GM19395 (cell line): Measurements from ENCODE around the gene OLFML2A.
A peak's percentile ranks its signal among the peaks of the same experiment; 100 is the strongest.
"Not testable (repeated sequence)": the region's sequence is repeated elsewhere in the genome, so short reads cannot be mapped to it uniquely, and the experiment has no call there.

Source experiments
- ATAC-seq: cut with Tn5 transposase; IDR thresholded peaks from one replicate; pipeline ENCODE4 v1.9.1; 2021; ENCODE audit warnings: mild to moderate bottlenecking, moderate library complexity; ENCODE audit not compliant: unreplicated experiment

OLFML2A gene

GRCh38 chr9:124760719-124761118, 16.2 kb upstream of the OLFML2A start:
- ATAC-seq: no peak

GRCh38 chr9:124761196-124761595, 15.7 kb upstream of the OLFML2A start:
- ATAC-seq: no peak

GRCh38 chr9:124761710-124762109, 15.2 kb upstream of the OLFML2A start:
- ATAC-seq: no peak

GRCh38 chr9:124762633-124763032, 14.3 kb upstream of the OLFML2A start:
- no peak for ATAC-seq

DNA sequence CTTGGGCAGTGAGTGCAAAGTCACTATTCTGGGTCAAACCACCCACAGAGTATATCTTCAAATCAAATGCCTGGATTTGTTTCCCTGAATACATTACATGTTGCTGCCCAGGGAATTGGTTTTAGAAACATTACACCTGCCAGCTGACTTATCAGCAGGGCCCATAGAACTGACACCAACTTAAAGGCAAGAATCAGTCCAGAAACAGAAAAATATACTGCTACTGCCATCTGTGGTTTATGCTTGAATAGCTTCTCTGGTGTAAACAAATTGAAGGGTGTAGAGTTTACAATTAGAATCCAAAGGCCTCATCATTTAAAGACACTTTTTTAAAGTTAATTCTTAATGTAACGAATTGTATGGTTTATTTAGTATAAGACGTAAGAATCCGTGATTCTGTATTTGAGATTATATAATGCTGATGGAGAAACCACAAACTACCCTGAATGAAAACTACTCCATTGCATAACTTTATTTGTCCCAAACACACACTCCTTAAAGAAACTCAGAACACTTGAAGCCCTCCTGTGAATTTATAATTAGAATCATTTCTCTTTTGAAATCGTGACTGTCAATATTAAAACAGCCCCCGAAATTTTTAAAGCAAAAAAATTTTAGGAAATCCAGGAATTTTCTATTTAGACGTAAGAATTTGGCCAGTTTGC, 12.0 kb upstream of the OLFML2A start:
- ATAC-seq: no peak

- no peak for ATAC-seq
Observed at GRCh38 chr9:124765439-124765835, 11.5 kb upstream of the OLFML2A start.

DNA sequence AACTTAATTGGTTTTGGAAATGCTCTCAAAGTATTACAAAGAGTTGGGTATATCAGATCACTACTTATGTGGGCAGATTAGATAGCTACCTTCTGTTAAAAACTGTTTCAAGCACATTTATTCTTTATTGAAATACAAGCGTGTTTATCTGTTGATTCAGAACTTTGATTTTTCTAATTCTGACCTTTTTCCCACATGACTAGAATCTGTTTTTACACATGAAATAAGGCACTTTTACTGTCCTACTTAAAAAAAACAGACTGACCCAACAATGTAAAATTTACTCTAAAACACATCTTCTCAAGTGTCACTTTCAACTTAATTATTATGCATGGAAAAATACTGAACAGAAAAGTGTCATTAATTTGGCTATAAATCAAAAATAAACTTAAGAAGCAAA, 10.6 kb upstream of the OLFML2A start:
- ATAC-seq: no peak

DNA sequence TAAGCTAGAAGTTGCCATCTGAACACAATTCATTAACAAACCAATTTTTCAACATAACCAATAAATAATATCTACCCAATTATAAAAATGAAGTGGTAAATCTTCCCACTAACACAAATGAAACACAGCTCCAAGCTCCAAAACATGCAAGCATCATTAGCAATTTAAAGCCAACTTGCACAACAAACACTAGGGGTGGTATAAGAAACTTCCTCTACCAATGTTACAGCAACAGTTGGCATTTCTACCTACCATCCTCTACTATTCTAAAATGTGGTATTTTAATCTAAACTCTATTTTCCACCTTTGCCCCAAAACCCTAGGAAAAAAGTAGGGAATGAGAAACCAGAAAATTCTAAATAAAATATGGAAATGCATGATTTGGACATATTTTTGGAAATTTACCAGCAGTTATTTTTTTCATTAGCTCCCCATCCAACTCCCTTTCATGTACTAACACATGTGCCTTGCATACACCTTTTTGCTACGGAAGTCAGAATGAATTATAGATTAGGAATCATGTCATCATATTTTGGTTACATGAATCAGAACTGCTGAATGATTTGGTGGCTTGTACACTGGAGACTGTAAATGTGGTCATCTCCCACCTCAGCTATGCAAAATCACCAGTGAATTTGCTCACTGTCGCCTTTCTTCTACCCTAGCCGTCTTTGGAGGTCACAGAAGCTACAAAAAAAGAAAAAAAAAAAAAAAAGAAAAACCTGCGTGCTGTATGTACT, 9.9 kb upstream of the OLFML2A start:
- ATAC-seq: no peak

- no peak for ATAC-seq
Observed at GRCh38 chr9:124767821-124768220, 9.1 kb upstream of the OLFML2A start.

DNA sequence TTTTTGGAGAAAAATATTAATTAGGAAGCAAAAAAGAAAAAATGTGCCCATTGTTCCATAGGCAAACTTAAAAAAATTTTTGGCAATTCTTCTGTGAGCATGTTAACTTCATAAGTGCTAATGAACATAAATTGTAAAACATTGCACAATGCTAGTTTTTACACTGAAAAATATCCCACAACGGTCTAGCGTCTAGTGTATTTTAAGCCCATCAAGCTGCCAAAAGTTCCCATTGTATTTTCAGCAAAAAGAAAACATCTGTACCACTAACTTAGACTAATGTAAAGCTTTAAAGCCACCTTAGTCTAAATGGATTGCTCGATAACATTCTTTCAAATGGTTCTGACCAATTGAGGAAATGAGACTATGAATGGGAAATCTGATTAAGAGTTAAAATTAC, 8.6 kb upstream of the OLFML2A start:
- no peak for ATAC-seq

DNA sequence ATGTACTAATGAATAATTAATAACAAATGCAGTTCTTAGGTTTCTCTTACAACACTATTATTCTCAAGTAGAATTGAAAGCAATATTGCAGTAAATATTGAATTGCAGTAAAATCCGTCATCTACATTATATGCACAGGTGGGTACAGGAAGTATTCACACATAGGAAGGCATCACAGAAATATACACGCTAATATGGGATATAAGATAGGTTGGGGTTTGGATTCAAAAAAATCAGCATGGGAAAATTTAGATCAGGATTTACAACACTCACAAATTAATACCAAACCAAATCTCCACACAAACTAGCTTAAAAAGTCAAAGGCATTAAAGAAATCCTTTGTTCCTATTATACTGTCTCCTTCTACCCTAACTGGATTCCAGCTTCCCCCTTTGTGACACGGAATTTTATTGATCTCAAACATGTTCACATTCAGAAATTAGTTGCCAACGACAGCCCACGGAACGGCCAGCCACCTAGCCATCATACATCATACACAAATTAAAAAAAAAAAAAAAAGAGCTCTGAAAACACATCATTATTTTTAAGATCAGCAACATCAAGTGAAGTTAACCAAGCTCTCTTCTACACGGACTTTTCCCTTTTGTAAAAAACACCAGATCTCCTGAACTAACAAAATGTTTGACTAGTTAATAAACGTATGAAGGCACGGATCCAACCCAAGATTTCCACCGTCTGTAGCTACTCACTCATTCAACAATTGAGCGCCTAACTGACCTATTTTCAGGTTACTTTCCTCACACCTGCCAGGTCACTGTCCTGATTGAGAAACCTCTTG, 8.0 kb upstream of the OLFML2A start:
- no peak for ATAC-seq

DNA sequence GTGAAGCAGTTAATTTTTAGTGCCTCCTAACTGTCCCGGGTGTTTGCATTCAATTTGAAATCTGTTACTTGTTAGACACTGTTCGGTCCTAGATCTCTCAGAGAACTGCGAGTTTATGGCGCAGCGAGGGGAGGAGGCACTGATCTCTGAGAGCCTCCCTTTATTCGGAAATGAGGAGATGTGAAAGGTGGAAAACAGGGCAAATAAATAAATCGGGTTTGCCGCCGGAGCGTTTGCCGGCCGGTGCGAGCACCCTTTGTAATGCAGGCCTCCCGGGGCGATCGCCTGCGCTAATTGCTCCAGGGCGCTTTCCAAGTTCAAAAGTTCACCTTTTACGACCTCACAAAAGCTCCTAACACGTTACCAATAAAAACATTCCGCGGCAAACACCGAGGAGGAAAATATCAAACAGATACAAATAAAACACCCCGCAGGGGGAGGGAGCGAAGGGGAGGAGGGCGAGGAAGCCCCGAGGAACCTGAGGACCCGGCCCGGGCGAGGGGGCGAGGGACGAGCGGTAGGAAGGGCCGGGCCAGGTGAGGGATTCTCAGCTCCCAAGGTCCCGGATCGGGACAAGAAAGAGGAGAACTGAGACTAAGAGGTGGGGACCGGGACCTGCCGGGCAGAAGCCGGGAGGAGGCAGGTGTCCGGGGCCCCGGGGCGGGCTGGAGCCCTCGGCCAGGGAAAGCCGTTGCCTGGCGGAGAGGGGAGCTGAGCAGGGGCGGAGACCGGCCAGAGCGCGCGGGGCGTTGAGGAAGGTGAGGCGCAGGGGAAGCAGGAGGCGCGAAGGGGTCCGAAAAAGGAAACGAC, 7.2 kb upstream of the OLFML2A start:
- ATAC-seq: no peak

DNA sequence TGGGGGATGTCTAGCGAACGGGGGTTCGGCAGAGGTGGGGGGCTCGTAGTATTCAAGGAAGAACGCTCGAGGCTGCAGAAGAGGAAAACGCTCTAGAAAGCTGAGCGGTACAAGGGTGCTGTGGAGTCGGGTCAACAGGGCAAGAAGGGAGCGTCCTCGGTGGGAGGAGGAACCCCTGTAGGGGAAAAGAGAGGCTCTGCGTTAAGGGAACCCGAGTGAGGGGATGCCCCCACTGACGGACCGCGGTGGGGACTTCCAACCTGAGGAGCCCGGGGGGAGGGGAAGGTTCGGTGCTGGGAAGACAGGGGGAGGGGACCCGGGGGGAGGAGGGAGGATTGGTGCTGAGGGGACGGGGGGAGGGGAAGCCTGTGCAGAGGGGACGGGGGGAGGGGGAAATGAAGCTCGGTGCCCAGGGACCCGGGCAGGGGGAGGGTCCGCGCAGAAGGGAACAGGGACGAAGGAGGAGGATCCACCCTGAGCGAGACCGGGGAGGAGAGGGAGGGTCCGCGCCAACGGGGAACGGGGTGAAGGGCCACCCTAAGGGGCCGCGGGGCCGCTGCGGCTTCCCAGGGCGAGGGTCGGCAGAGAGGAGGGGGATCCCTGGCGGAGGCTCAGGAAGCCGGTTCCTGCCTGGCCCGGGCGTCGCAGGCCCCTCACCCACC, 6.4 kb upstream of the OLFML2A start:
- no peak for ATAC-seq

DNA sequence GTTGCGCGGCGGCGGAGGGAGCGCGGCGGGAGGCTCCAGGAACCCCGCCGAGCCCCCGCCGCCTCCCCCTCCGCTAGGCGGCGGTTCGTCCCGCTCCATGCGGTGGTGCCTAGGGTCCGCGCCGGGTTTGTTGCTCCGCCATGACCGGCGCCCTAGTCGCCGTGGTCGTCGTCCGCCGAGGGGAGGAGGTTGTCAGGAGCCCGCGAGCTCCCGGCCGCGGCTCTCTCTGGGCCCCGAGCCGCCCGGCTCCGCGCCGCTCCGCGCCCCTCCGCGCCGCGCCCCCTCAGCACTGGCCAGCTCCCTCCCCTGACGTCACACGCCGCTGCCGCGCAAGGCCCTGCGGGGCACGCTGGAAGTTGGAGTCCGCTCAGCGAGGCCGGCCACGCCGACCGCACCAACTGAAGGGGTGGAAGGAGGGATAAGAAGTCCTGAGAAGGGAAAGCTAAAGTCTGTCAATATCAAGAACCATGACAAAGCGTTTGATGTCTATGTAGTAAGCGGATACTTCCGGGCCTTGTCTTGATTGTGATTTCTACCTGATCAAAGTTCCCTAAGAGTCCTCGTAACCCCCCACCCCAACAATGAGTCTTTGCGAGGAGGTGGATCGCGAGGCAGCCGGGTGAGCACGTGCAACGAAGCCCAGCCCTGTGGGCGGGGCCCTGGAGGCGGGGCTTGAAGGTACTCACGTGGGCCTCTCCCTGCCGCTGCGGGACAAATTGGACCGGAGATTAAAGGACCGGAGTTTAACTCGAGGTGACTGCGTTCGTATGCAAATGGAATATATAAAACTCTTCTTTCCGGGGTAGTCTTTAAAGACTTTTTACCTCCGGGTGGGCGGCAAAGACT, 5.7 kb upstream of the OLFML2A start, which contains the start of gene NR6A1:
Gene NR6A1 (minus strand): TSS at position 291 of the 846 bp plus-strand sequence.
- ATAC-seq: peak; percentile 88

- no peak for ATAC-seq
Observed at GRCh38 chr9:124771867-124772679, 4.9 kb upstream of the OLFML2A start.

DNA sequence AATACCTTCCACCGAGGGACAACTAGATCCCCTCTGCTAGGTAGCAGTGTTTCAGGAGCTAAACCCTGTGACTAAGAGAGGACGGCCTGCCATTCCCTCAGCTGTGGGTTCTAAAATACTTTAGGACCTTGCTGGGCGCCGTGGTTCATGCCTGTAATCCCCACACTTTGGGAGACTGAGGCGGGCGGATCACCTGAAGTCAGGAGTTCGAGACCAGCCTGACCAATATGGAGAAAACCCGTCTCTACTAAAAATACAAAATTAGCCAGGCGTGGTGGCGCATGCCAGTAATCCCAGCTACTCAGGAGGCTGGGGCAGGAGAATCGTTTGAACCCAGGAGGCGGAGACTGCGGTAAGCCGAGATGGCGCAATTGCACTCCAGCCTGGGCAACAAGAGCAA, 4.1 kb upstream of the OLFML2A start:
- ATAC-seq: not testable (repeated sequence)

- ATAC-seq: no peak
Observed at GRCh38 chr9:124773473-124774128, 3.3 kb upstream of the OLFML2A start.
